H4 (cell line): ENCODE results near the gene TMEM184B. TPM values are rescaled to one million over a fixed set of nuclear protein-coding genes. Genes with fewer than 3 reads are reported as not detected.

Source experiments
- DNase-seq: peaks from one replicate; pipeline ENCODE4 v3.0.0-alpha.2; 2015; ENCODE audit warnings: low spot score
- total RNA-seq: library from RNA; depleted of rRNA; stranded (reverse); fragments of >200 nt; shearing (Covaris generic); gene quantifications from 2 replicates; pipeline ENCODE4 v1.2.3, GENCODE V29; 2014

Gene TMEM184B
- total RNA-seq, 1 experiment from 2014 or later = 62.1 TPM

GRCh38 chr22:38276166-38276565 is 3.4 kb upstream of the TMEM184B start:
- DNase-seq = no peak

- no peak for DNase-seq
Measured at GRCh38 chr22:38273135-38273826, 471 bp upstream of the TMEM184B start.

GRCh38 chr22:38271927-38272372 is 860 bp downstream of the TMEM184B start:
- no peak for DNase-seq

GRCh38 chr22:38271101-38271500 is 1.7 kb downstream of the TMEM184B start:
- DNase-seq = no peak

GRCh38 chr22:38270091-38270992 is 2.5 kb downstream of the TMEM184B start:
- no peak for DNase-seq

GRCh38 chr22:38269466-38269865 is 3.3 kb downstream of the TMEM184B start:
- DNase-seq = no peak

- no peak for DNase-seq
Measured at GRCh38 chr22:38267086-38267485, 5.7 kb downstream of the TMEM184B start.

GRCh38 chr22:38266120-38266519 is 6.7 kb downstream of the TMEM184B start:
- no peak for DNase-seq

GRCh38 chr22:38264322-38264843 is 8.4 kb downstream of the TMEM184B start:
- no peak for DNase-seq

GRCh38 chr22:38262051-38262795 is 10.6 kb downstream of the TMEM184B start:
- DNase-seq = no peak

GRCh38 chr22:38260761-38261681 is 11.8 kb downstream of the TMEM184B start:
- no peak for DNase-seq

GRCh38 chr22:38259370-38259769 is 13.4 kb downstream of the TMEM184B start:
- DNase-seq = no peak

GRCh38 chr22:38258895-38259294 is 13.9 kb downstream of the TMEM184B start:
- no peak for DNase-seq

- DNase-seq = no peak
Measured at GRCh38 chr22:38257650-38258250, 15.1 kb downstream of the TMEM184B start.

GRCh38 chr22:38257181-38257580 is 15.6 kb downstream of the TMEM184B start:
- DNase-seq = no peak

GRCh38 chr22:38255697-38256096 is 17.1 kb downstream of the TMEM184B start:
- no peak for DNase-seq

- DNase-seq = no peak
Measured at GRCh38 chr22:38251341-38251692, 21.5 kb downstream of the TMEM184B start.

- no peak for DNase-seq
Measured at GRCh38 chr22:38250643-38251340, 22.0 kb downstream of the TMEM184B start.

GRCh38 chr22:38249803-38250642 is 22.8 kb downstream of the TMEM184B start:
- no peak for DNase-seq
